Hematopoietic multipotent progenitor cell treated with erythropoietin and hydrocortisone succinate and interleukin-3 and kit ligand, for 15 days (in vitro differentiated cells): Measurements from ENCODE around the gene JAKMIP2.

Source experiments
- DNase-seq: peaks from one replicate; pipeline ENCODE4 v3.0.0-alpha.2; 2015; ENCODE audit warnings: low spot score

JAKMIP2 gene

DNA sequence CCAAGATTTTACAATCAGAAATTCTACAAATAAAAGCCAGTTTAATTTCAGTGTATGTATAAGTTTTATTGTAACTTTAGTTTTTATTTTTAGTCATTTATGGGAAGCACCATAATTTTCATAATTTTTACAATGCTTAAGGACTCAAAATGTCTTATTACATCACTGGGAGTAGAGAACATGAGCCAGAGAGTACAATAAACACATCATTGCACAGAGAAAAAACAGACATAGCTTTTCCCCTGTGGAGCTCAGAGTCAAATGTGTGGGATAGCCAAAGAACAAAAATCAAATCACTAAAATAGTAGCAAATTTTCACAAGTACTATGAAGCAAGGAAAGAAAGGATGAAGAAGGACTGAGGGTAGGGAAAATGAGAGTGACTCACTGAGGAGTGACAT, 5.5 kb upstream of the JAKMIP2 start:
- DNase-seq = no peak

DNA sequence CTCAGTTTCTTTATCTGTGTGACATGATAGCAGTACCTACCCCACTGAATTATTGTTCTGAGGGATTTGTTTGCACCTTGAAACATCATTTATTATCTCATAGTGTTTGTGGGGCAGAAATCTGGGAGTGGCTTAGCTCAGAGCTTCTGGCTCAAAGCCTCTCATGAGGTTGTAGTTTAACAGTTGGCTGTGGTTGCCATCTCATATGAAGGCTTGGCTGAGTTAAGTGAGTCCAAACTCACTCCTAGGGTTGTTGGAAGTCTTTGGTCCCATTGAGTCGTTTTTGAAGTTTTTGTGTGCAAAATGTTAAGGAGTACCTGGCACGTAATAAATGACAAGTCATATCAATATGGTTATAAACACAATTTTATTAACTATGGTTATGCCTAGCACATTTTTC, 3.6 kb upstream of the JAKMIP2 start:
- DNase-seq = no peak

DNA sequence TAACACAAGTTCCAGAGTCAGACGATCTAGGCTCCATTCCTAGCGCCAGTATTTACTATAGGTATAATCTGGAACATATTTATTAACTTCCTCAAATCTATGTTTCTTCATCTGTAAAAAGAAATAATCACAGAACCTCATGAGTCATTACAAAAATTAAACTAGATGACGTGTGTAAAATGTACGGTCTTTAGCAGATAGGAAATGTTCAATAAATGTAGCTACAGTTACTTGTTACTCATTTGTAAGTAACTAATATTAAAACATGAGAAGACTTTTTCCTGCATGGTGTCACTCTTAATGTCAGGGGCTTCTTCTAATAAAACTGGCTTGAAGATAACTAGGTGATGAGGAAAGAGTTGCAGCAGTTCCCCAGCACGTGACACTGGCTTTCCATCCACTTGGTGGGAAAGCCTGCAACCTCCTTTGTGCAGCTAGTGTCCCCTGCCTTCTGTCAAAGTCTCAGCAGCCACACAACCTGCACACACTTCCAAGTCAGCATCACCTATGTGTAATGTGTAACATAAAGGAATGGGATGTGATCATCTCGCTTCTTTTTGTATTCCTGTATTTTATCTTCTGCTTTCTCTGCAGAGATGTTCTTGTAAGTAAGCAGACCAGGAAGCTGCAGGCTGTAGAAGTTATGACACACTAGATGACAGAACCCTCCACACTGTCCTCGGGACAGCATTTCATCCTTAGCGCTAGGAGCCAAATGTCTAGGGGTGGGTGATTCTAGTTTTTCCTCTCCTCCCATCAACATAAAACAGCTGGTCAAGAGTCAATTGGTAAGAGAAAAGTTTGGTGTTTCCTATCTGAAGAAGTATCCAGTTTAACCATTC, 1.8 kb upstream of the JAKMIP2 start:
- no peak for DNase-seq

DNA sequence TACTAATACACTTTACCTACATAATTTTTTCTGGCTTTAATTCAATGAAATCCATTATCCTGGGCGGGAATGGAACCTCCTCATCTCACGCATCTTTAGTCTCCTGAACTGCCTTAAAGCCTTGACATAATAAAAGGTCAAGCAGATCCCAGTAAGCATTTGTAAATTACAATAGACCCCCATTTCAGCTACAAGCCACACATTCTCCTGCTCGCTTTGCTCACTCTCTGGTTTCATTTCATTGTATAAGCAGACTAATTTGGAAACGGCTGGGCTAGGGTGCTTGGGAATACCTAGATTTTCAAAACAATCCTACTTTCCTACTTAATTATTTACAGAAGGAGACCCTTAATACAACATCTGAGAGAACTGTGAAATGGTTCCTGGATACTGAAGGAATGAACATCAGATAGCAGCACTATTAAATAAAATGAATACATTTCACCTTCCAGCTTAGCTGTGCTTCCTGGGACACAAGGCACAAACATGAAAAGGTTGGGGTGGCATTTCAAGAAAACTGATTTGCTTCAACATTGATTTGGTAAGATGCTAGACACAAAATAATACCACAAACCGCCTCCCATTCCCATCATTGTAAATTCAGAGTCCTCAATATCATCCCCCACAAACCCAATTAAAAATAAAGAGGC, 1.5 kb downstream of the JAKMIP2 start:
- no peak for DNase-seq

DNA sequence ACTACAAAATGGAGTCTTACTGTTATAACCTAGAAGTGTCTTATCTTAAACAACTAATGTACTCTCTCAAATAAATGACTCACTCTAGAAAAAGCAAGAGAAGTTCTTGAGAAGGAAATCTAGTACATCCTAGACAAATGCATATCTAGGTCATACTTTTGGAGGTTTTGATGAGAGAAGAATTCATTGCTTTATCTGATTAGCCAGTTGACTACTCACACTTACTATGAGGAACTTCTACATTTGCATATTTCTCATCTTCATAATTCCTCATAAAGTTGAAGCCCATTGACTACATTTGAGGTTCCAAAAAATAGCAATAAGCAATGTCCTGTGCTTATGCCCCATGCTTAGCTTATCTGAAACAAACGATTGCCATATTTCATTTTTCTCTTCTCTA, 2.8 kb downstream of the JAKMIP2 start:
- DNase-seq = no peak

DNA sequence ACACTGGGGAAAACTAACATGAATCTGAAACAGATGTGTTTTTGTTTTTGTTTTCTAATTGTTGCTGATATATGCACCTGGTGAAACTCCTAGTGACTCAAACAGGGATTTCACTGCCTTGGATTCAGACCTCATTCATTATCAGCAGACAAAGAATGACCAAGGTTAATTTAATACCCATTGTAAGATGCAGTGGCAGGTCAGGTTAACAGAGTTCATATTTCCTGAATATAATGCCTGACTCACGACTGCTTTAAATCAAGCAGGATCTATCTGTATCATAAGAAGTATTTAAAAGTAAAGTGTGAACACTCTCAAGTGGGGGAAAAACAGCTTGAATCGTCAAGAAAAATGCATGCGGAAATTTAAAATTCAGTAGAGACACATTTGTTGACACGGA, 5.5 kb downstream of the JAKMIP2 start:
- DNase-seq = no peak

DNA sequence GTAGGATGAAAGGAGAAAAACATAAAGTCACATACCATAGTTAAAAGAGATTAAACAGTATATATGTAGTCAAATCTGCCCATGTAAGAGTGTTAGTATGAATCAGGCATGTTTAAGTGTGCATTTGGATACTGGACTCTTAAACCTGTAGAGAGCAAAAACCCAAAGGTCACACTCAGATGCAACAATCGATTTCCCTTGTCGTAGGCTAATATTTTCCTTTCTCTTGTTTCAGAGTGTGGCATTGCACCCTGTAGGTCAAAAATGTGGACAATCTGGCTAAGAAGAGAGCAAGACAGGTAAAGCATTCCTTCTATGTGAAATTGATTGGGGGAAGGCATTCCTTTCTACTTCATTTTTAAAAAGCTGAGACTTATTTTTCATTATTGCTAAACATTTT, 8.9 kb downstream of the JAKMIP2 start:
- DNase-seq = no peak

DNA sequence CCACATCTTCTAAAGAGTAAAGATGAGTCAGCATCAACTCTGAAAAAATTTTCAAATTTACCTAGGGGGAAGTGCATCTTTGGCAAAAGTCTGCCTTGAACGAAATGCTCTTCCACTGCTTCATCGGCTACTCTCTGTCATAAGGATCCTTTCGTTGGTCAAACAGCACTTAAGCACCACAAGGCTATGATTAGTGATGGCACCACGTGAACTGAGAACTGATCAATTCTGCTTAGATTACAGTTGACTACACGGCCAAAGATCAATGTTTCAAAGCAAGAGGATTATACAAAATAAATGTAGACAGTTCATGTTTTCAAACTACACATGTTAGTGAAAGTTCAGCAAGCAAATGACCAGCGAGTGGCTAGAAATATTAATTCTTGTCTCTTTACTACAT, 9.4 kb downstream of the JAKMIP2 start:
- DNase-seq = no peak

DNA sequence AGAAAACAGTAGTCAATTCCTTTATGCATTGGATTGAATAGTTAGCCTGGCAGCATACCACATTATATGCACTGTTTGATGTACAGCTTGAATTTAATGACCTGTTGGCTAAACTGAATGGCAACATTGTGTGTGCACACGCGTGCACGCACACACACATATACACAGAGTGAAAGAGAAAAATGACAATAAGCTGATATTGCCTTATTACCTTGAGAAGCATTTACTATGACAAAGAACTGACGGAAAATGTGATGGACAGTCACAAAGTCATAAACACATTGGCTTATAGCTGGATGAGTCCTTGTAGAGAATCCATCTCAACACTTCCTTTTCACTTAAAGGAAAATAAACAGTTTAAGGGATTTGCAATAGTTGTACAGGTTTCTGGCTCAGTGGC, 15.5 kb downstream of the JAKMIP2 start:
- no peak for DNase-seq

DNA sequence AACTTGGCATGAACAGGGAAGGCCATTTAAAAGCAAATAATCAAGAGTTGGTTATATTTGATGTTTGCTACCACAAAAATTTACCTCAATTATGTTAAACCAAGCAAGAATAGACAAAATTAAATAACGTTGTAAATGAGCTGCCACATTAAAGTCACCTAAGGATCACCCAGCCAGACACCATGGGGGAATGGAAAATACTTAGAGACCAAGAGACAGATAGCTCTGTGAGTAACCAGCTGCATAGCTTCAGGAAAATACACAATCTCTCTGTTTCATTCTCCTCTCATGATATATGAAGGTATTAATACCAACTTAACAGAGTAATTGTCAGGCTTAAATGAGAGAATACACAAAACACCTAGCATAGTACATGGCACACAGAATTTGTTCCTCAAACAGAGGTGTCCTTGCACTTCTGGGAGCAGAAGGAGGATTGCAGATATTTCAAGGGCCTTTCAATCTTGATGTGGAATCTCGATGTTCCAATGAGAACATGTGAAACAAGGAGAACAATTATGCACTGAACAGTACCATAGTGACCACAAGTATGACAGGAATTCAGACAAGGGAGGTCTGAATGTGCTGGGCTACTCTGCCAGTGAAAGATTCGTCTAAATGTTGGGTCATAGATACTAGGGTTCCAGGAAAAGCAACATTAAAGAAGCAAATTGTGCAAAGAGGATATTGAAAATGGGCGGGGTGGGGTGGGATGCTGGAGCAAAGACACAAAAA, 18.6 kb downstream of the JAKMIP2 start:
- no peak for DNase-seq

DNA sequence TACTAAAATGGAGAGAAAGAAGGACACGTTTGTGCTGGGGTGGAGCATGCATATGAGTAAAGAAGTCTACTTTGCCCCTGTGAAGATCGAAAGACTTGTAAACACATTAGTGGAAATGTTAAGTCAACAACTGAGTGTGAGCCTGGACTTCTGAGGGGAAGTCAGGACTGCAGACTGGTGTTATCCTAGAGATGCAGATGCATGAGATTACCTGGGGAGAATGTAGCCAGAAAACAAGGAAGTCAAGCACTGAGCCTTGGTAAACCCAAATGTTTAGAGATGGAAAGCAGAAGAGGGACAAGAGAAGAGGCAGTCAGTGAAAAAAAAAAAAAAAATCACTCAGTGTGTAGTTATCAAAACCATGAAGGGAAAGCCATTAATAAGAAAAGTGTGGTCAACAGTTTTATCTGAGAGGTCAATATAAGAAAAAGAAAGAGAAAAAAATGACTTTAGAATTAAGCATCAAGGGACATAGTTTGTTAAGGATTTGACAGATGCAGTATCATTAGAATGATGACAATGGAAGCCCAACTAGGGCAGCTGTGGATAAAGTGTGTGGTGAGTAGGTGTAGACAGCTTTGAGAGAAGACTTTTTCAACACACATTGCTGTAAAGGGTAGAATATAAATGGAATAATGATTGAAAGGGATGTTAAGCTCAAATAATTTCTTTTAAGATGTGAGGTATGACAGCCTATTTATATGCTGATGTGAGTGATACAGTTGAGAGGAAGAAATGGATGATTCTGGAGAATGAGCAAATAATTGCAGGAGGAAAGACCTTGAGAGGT, 22.2 kb downstream of the JAKMIP2 start:
- DNase-seq = no peak

DNA sequence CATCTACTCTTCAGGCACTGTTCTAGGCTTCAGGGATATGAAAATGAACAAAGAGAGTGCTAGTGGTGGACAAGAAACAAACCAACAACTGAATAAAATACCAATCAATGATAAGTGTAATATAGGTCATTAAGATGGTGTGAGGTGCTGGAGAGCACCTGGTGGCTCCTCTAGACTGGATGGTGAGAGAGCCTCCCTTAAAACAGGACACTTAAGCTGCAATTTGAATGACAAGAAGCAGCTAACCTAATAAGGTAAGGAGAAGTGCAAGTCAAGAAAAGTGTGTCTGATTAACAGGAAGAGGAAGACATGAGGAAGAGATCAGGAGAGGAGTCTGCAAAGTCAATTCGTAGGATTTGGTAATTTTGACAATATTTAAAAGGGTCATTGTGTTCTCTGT, 23.1 kb downstream of the JAKMIP2 start:
- no peak for DNase-seq

DNA sequence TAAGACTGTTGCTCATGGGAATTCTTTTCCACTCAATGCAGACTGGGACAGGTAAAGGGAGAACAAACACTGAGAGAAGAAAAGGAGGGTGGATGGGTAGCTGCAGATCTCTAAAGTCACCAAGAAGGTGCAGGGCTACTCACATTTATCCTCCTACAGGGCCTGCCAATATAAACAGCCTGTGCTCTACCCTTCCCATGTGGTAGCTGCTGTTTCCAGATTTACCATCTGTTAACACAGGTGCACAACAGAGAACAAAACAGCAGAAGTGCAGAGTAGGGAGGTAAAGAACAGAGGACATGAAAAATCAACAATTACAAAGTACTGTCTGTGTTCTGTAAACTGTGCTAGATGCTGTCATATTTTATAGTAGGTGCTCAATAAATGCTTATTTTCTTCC, 26.0 kb downstream of the JAKMIP2 start:
- DNase-seq = no peak

DNA sequence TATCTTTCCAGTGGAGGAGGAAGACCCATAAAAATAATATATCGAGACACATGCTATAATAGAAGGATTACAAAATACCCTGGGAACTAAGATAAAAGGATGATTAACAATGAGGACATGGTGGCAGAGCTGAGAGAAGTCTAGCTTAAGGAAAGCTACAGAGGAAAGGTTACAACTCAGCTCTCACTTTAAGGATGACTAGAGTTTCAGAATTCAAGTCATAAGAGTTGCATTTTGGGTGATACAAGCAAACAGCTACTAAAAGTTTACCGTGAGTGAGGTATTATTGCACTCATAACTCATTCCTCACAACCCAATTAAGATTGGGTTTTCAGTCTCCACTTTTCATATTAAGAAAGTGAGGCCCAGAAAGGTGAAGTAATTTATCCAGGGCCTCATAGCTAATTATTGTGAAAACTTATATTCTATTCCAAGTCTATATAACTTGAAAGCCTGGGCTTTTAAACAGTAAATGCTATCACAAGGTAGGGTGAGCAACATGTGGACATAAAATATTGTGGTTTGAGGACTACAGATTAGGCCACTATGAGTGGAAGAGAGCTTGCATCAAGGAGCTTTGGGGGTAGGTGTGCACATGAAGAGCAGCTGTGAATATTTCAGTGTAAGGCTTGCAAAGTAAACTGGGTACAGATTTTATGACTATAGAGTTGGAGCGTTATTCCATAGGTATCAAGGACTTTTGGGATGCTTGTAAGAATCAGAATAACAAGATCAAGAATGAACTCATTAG, 28.0 kb downstream of the JAKMIP2 start:
- DNase-seq = no peak

DNA sequence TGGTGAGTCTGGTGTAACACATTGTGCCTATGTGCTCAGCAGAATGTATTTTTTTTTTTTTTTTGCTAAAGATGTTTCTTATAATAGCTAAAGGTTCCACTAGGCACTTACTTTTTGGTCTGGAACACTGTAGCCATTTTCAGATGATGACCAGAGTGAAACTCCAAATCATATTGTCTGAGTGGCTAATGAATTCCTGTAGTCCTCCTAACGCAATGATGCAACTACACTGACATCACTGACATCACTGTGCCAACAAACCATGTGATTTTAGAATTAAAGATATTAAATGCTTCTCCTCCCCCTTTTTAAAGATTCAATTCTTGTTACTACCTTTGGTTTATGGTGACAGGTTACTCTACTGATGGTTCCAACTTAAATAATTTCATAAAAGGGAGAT, 28.8 kb downstream of the JAKMIP2 start:
- no peak for DNase-seq

DNA sequence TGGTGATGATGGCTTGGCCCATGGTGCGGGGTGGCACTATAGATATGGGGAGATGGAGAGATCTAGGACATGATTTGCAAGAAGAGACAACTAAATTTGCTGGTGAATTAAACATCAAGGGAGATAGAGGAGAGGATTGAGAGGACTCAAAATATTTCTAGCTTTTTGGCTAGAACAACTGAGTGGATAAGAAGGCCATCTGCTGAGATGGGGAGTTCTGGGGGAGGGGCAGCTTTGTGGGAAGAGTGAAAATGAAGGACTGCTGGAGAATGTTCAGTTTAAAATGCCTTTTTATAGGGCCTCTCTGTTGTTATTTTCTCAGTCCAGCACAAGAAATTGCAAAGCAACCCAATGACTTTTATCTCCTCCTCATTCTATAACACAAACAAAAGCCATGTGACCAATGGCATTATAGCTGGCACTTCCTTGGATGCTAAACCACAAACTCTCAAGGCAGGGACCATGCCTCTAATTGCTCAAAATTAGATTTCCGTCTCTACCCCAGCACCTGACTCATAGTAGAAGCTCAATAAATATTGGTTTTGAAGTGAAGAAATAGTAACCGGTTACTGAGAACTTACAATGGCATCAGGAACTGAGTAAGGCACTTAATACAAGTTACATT, 29.8 kb downstream of the JAKMIP2 start:
- DNase-seq = no peak

DNA sequence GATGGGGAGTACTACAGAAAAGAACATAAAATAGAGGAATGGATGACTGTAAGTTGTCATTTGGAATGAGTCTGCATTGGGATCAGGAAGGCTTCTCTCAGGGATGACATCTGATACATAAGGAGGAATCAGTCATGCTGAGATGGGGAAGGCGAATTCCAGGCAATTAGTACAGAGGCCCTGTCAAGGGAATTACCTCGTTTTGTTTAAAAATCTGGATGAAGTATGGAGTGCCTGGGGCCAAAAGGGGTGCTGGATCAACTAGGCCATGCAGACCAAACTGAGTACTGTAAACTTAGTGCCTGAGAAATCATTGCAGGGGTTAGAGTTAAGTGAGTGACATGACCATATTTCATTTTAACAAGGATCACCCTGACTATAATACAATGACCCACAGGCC, 30.5 kb downstream of the JAKMIP2 start:
- no peak for DNase-seq

DNA sequence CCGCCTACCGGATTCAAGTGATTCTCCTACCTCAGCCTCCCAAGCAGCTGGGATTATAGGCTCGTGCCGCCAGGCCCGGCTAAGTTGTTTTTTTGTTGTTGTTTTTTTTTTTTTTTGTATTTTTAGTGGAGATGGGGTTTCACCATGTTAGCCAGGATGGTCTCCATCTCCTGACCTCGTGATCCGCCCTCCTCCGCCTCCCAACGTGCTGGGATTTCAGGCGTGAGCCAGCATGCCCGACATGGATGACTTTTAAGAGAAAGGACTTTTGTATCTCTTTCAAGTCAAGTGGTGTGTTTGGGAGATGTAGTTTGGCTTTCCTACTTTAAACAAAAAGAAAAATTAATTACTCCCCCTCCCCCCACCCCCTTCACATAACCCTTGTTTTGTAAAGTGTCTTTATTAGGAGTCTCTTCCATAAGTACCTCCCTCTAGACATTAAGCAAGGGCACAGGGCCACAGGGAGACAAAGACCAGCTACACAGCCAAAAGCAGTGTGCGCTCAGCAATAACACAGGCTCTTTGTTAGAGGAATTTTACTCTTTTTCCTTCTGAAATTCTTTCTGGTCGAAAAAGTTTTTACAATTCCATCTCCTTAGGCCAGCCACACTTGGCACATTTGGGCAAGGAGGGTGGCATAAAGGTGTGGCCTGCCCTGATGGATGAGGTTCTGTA, 31.2 kb downstream of the JAKMIP2 start:
- DNase-seq = no peak

DNA sequence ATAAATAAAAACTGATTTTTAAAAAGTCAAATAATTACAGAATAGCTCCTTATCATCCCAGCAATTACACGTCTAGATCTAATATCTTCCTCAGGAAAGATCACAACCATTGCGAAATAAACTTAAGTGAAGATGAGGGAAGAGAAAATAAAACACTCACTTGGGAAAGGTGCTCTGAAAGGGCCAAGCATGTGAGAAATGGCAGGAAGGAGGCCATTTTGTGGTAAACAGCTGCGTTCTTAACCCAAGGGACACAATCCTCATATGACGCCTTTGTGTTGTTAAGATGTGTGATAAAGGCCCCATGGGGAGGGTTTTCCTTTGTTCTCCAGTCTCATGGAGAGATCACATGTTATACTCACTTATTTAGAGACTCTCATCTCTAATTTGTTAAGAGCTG, 32.5 kb downstream of the JAKMIP2 start:
- DNase-seq = no peak

DNA sequence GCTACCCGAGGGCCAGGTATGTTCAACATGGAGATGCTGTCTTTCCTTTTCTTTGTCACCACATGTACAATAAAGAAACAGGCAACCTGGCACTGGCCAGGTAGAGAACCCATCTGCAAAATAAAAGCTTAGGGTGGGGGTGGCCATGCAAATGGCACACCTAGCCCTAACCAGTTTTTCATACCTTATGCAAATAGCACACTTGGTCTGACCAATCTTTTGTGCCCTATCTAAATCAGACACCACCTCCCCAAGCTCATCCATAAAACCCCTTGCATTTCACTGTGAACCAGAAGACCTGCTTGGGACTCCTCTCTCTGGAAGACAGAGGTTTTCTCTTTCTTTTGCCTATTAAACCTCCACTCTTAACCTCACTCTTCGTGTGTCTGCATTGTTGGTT, 33.9 kb downstream of the JAKMIP2 start:
- no peak for DNase-seq

DNA sequence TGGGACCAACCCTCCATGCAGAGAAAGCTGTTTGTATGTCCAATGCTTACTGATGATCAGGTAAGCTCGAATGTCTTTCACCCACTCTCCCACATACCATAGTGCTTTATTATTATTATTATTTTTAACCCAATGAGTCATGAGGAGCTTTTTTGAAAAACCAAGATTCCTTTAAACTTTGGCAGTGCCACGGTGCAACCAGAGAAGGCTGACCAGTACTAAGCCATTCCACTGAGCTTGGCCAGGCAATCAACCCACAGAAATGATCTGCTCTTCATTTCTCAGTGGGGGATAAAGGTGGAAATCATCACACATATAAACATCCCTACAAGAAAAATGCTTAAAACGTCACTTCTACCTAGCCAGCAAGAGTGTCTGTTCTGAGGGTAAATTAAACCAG, 35.5 kb downstream of the JAKMIP2 start:
- no peak for DNase-seq
